ENCODE data around the gene TSEN2. TPM values are rescaled to one million over a fixed set of nuclear protein-coding genes. Genes with fewer than 3 reads are reported as not detected.

Gene TSEN2
- total RNA-seq, 1 experiment from 2014 or later = 35.5 TPM

DNA sequence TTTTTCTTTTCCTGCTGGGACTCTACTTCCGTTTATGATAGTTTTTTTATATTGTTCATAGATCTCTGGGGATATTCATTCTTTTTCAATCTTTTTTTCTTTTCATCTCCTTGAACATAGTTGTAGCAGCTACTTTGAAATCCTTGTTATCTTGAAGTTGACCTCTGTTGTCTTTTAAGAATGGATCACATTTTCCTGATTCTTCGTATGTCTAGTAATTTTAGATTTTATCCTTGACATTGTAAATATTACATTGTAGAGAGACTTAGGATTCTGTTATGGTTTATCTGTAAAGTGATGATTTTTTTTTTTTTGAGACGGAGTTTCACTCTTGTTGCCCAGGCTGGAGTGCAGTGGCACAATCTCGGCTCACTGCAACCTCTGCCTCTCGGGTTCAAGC, 93.1 kb downstream of the TSEN2 start:
- no peak for DNase-seq (ENCODE audit: low read depth, low spot score)
- Histone ChIP-seq H3K4me3 (replicated peaks in 1 of 2; ENCODE audit: low read depth in 1 of 2, low read length in 2 of 2) (no peak overlapping the region), H3K27me3 (ENCODE audit: insufficient read depth, low read length) (no peaks in the 10 kb centered on the region), H2AFZ (ENCODE audit: low read depth, low read length, poor library complexity, severe bottlenecking) (no peak overlapping the region), H3K9me2 (ENCODE audit: insufficient read depth) (no peaks in the 10 kb centered on the region), H3K4me1 (ENCODE audit: control insufficient read depth in 1 of 2, insufficient read depth in 2 of 2, low read length in 2 of 2) (no peaks in the 10 kb centered on the region), H3K79me2 (ENCODE audit: insufficient read depth, low read length) (no peaks in the 10 kb centered on the region; the same call in 1 of the 2 replicates), H3K27ac (ENCODE audit: low read depth, low read length) (no peak overlapping the region), H3K9me3 (ENCODE audit: control insufficient read depth in 1 of 2, insufficient read depth in 1 of 2, low read depth in 1 of 2, low read length in 2 of 2) (no peaks in the 10 kb centered on the region), H3K9ac (ENCODE audit: low read length) (no peak overlapping the region), H3K4me2 (ENCODE audit: low read length) (no peak overlapping the region), H3K36me3 (ENCODE audit: control insufficient read depth in 1 of 2, insufficient read depth in 2 of 2, low read length in 2 of 2) (peaks cover 21 to 38% of the 10 kb centered on the region in 2 experiments), H4K20me1 (ENCODE audit: insufficient read depth) (no peaks in the 10 kb centered on the region)
- TF ChIP-seq CBX3 (IDR thresholded peaks at IDR 0.05; ENCODE audit: low read depth) = no peak
- no peak for TF ChIP-seq YY1 (IDR thresholded peaks at IDR 0.05; ENCODE audit: extremely low read depth, insufficient replicate concordance, low read depth, low read length)
- BruUV-seq (replicated peaks) = no TSS peak
- ChIA-PET RAD21 (ENCODE audit: low non-redundant PET in 1 of 2, low total read pairs in 2 of 2, uncharacterized antibody in 2 of 2, unreplicated experiment in 2 of 2) (no interaction called here), POLR2A (interaction anchor here (0.6 kb wide), 1 partner anchor 403 kb away, joined by 3 read pairs; no protein-coding TSS in a partner anchor), CTCF (no interaction called here)
- ATAC-seq = no peak
- intact Hi-C loops (cut with micrococcal nuclease) = no loop called here

DNA sequence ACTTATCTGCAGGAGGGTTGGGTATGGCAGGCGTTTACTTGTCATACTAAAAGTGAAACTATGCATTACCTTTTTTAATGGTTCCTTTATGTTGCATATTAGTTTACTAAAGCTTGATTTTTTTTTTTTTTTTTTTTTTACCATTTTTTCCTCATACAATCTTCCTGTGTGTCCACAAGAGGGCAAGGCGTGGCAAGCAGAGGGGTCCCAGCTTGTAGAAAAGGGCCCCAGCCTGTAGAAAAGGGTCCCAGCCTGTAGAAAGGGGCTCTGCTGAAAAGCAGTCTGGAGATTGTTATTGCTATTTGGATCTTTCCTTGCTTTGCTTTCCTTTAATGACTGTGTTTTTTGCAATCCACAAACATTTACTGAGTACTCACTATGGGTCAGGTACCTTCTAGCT, 94.5 kb downstream of the TSEN2 start:
- CTCF ChIA-PET = interaction anchor here (1.0 kb wide), 1 partner anchor 11 kb away, joined by 3 read pairs; no protein-coding TSS in a partner anchor
- Histone ChIP-seq H3K79me2 (ENCODE audit: insufficient read depth, low read length) (no peaks in the 10 kb centered on the region; the same call in 1 of the 2 replicates), H3K4me1 (ENCODE audit: control insufficient read depth in 1 of 2, insufficient read depth in 2 of 2, low read length in 2 of 2) (no peaks in the 10 kb centered on the region), H3K4me2 (ENCODE audit: low read length) (no peak overlapping the region), H3K27ac (ENCODE audit: low read depth, low read length) (no peak overlapping the region), H3K9ac (ENCODE audit: low read length) (no peak overlapping the region), H4K20me1 (ENCODE audit: insufficient read depth) (no peaks in the 10 kb centered on the region; the same call in 1 of the 2 replicates), H3K27me3 (ENCODE audit: insufficient read depth, low read length) (no peaks in the 10 kb centered on the region), H2AFZ (ENCODE audit: low read depth, low read length, poor library complexity, severe bottlenecking) (no peak overlapping the region), H3K9me2 (ENCODE audit: insufficient read depth) (no peaks in the 10 kb centered on the region), H3K9me3 (ENCODE audit: control insufficient read depth in 1 of 2, insufficient read depth in 1 of 2, low read depth in 1 of 2, low read length in 2 of 2) (no peaks in the 10 kb centered on the region), H3K36me3 (ENCODE audit: control insufficient read depth in 1 of 2, insufficient read depth in 2 of 2, low read length in 2 of 2) (peaks cover 20 to 41% of the 10 kb centered on the region in 2 experiments), H3K4me3 (replicated peaks in 1 of 2; ENCODE audit: low read depth in 1 of 2, low read length in 2 of 2) (no peak overlapping the region)
- intact Hi-C loops (cut with micrococcal nuclease) = no loop called here
- DNase-seq (ENCODE audit: low read depth, low spot score) (no peak), ATAC-seq (no peak)
- RAD21 ChIA-PET (ENCODE audit: low non-redundant PET in 1 of 2, low total read pairs in 2 of 2, uncharacterized antibody in 2 of 2, unreplicated experiment in 2 of 2) = no interaction called here
- TF ChIP-seq CEBPB (IDR thresholded peaks at IDR 0.05; ENCODE audit: low read depth) (no peak), ZNF274 (IDR thresholded peaks at IDR 0.05; ENCODE audit: low read depth, low read length) (no peak), EZH2phosphoT487 (IDR thresholded peaks at IDR 0.05; ENCODE audit: borderline replicate concordance) (no peak), JUND (IDR thresholded peaks at IDR 0.05) (no peak)
- TF ChIP-seq, protein P1, sequence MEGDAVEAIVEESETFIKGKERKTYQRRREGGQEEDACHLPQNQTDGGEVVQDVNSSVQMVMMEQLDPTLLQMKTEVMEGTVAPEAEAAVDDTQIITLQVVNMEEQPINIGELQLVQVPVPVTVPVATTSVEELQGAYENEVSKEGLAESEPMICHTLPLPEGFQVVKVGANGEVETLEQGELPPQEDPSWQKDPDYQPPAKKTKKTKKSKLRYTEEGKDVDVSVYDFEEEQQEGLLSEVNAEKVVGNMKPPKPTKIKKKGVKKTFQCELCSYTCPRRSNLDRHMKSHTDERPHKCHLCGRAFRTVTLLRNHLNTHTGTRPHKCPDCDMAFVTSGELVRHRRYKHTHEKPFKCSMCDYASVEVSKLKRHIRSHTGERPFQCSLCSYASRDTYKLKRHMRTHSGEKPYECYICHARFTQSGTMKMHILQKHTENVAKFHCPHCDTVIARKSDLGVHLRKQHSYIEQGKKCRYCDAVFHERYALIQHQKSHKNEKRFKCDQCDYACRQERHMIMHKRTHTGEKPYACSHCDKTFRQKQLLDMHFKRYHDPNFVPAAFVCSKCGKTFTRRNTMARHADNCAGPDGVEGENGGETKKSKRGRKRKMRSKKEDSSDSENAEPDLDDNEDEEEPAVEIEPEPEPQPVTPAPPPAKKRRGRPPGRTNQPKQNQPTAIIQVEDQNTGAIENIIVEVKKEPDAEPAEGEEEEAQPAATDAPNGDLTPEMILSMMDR (IDR thresholded peaks at IDR 0.05 in 2 of 3, conservative IDR thresholded peaks at IDR 0.05 in 1 of 3; ENCODE audit: borderline replicate concordance in 1 of 3, insufficient read depth in 1 of 3, low read depth in 2 of 3, low read length in 2 of 3) = peak in 2 of 3 experiments; percentile 10 to 40; a peak in 2 of 6 replicates
- TF ChIP-seq, protein P2, sequence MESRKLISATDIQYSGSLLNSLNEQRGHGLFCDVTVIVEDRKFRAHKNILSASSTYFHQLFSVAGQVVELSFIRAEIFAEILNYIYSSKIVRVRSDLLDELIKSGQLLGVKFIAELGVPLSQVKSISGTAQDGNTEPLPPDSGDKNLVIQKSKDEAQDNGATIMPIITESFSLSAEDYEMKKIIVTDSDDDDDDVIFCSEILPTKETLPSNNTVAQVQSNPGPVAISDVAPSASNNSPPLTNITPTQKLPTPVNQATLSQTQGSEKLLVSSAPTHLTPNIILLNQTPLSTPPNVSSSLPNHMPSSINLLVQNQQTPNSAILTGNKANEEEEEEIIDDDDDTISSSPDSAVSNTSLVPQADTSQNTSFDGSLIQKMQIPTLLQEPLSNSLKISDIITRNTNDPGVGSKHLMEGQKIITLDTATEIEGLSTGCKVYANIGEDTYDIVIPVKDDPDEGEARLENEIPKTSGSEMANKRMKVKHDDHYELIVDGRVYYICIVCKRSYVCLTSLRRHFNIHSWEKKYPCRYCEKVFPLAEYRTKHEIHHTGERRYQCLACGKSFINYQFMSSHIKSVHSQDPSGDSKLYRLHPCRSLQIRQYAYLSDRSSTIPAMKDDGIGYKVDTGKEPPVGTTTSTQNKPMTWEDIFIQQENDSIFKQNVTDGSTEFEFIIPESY (IDR thresholded peaks at IDR 0.05; ENCODE audit: extremely low read depth, insufficient replicate concordance, low read length) = no peak
- POLR2A ChIA-PET = interaction anchor here (0.7 kb wide), 1 partner anchor 36 kb away, joined by 5 read pairs; no protein-coding TSS in a partner anchor
- no TSS peak for BruUV-seq (replicated peaks)

All from HCT116 (cell line).